ENCODE results near the gene STXBP5.
"Not testable (repeated sequence)": the region's sequence is repeated elsewhere in the genome, so short reads cannot be mapped to it uniquely, and the experiment has no call there.

The STXBP5 gene

GRCh38 chr6:147251072-147251471, 46.9 kb downstream of the STXBP5 start:
- no peak for DNase-seq

GRCh38 chr6:147254929-147255473, 50.8 kb downstream of the STXBP5 start:
- DNase-seq = not testable (repeated sequence)

GRCh38 chr6:147255948-147256674, 51.9 kb downstream of the STXBP5 start:
- DNase-seq = no peak

- DNase-seq = no peak
Measured at GRCh38 chr6:147257760-147258159, 53.5 kb downstream of the STXBP5 start.

- DNase-seq = no peak
Measured at GRCh38 chr6:147260091-147260490, 55.9 kb downstream of the STXBP5 start.

- DNase-seq = no peak
Measured at GRCh38 chr6:147262946-147263345, 58.7 kb downstream of the STXBP5 start.

- DNase-seq = no peak
Measured at GRCh38 chr6:147266821-147267220, 62.6 kb downstream of the STXBP5 start.

DNA sequence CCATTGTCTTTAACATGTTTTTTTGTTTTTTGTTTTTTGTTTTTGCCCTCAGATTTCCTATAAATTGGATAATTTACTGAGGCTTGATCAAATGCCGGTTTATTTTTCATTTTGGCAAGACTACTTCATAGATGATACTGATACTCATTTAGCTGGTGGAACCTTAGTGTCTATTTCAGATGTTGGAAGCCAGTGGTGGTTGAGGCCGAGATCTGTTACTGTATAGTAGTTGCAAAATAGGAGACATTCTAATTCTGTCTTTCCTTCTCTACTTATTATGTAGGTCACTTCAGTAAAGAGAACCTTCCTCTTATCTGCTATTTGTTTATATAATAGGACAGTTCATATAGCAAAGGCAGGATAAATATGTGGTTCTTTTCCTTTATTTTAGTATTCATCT, 63.4 kb downstream of the STXBP5 start:
- no peak for DNase-seq

DNA sequence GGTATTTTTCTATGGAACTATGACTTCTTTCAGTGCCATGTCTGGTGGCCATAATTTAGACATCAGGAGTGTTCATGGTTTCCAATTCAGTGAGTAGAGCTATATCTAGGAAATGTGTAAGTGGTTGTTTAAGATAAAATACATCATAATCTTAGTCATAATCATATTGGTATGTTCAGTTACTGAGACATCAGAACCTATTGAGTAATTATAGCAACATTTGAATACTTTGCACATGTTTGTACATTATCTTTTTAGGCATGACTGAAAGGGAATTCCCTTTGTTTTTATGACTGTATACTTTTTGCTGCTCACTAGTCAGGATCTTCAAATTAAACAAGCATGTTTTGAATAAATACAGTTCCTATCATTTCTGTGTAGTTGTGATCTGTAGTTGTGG, 64.0 kb downstream of the STXBP5 start:
- no peak for DNase-seq

- DNase-seq = no peak
Measured at GRCh38 chr6:147274012-147274411, 69.8 kb downstream of the STXBP5 start.

DNA sequence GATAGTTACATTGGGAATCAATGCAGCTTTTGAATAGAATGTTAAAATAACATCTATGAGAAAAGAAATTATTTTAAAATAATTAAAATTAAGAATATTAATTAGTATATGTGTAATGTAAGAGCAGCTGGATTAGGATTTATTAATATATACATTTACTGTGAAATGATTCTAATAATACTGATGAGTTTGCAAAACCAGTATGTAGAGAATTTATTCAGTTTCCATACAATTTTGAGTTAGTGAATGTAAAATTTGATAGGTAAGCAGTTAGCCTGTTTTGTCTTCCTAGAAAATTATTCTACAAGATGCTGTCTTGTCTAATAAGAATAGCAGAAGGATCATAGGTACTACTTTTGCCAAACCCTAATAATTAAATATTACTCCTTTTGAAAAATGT, 70.6 kb downstream of the STXBP5 start:
- no peak for DNase-seq

DNA sequence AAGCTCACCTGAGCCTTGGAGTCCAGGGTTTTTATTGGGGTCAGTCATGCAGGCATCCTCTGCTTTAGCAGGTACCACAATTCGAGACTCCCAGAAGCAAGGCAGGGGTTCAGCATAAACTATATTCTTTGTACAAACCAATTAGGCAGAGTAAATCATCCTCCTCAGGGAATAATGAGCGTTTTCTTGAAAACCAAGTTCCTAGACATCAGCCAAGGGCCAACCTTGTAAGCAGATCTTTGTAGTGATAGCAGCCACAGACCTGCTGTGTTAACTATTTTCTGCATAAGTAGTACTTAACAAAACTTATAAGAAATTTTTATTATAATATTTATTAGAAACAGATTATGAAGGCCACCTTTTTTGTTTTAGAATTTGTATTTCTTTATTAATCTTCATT, 74.7 kb downstream of the STXBP5 start:
- peak; percentile 42 for DNase-seq

GRCh38 chr6:147279427-147279826, 75.2 kb downstream of the STXBP5 start:
- DNase-seq = peak; percentile 55

- no peak for DNase-seq
Measured at GRCh38 chr6:147281895-147282565, 77.8 kb downstream of the STXBP5 start.

GRCh38 chr6:147282566-147282959, 78.3 kb downstream of the STXBP5 start:
- no peak for DNase-seq

GRCh38 chr6:147283460-147283859, 79.2 kb downstream of the STXBP5 start:
- DNase-seq = no peak

DNA sequence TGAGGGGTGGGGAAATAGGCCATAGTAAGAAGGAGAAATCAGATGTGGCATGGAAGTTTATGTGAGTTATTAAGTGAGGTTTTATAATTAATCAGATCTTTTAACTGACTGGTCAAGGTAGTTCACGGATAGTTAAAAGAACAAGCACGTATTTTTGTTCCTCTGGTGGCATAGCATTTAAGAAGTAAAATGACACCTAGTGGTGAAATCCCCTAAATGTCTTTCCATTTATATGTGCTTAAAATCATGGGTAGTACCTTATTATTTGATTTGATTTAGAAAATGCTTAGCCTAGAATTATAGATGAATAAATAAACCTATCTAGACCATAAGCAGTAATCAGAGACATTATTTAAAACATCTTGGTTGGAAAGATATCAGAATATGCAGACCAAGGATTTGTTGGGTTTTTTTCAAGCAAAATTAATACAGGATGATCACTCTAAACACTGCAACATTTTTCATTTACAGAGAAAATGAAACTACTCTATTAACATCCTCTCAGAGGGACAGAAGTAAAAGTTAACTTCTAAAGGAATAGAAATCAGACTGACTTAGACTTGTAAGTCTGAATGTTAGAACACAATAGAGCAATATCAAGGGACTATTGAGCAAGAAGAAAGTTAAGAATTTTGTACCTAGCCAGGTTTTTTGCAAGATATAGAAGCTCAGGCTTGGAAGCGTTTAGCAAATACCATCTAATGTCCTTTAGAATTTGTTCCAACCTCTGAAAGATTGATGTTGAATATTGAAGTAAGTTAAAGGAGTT, 81.1 kb downstream of the STXBP5 start:
- peak; percentile 28 for DNase-seq

GRCh38 chr6:147287869-147288271, 83.7 kb downstream of the STXBP5 start:
- no peak for DNase-seq

DNA sequence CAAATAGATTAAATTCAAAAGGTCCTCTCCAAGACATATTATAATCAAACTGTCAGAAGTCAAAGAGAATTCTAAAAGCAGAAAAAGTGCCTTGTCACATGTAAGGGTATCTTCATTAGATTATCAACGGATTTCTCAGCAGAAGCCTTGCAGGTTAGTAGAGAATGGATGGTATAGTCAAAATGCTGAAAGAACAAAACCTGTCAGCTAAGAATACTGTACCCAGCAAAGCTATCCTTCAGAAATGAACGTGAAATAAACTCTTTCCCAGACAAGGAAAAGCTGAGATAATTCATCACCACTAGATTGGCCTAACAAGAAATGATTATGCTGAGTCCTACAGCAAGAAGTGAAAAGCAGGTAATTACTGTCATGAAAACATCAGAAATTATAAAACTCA, 92.9 kb downstream of the STXBP5 start:
- no peak for DNase-seq

- no peak for DNase-seq
Measured at GRCh38 chr6:147297663-147298316, 93.6 kb downstream of the STXBP5 start.

DNA sequence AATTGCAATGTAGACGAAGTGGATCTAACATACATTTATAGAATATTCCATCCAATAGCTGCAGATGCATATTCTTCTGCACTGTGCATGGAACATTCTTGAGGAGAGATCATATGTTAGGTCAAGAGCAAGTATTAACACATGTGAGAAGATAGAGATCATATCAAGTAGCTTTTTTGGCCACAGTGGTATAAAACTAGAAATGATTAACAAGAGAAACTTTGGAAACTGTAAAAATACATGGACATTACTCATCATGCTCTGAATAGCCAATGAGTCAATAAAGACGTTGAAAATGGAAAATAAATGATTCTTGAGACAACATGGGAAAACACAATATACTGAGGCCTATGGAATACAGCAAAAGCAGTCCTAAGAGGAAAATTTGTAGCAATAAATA, 94.2 kb downstream of the STXBP5 start:
- DNase-seq = no peak

- DNase-seq = no peak
Measured at GRCh38 chr6:147299035-147299434, 94.8 kb downstream of the STXBP5 start.

- DNase-seq = no peak
Measured at GRCh38 chr6:147301070-147301469, 96.9 kb downstream of the STXBP5 start.
